MG63 (cell line): ENCODE measurements around the gene PTDSS2. TPM values are rescaled to one million over a fixed set of nuclear protein-coding genes. Genes with fewer than 3 reads are reported as not detected.
"Not testable (repeated sequence)": the region's sequence is repeated elsewhere in the genome, so short reads cannot be mapped to it uniquely, and the experiment has no call there.

Experiments used
- DNase-seq: peaks from one replicate; pipeline ENCODE4 v3.0.0-alpha.2; 2020
- H3K27me3 ChIP-seq: fragments of 250-450 bp; sonication (Bioruptor Pico); 2 replicates; pipeline ENCODE4 v1.5.1; 2020; ENCODE audit warnings: mild to moderate bottlenecking, moderate library complexity
- H3K36me3 ChIP-seq: fragments of 250-450 bp; sonication (Bioruptor Pico); 2 replicates; pipeline ENCODE4 v1.5.1; 2020; ENCODE audit warnings: mild to moderate bottlenecking, moderate library complexity
- H3K4me3 ChIP-seq: fragments of 250-450 bp; sonication (Bioruptor Pico); 2 replicates; pipeline ENCODE4 v1.5.1; 2020; ENCODE audit warnings: mild to moderate bottlenecking, moderate library complexity
- H3K9me3 ChIP-seq: fragments of 250-450 bp; sonication (Bioruptor Pico); 2 replicates; pipeline ENCODE4 v1.5.1; 2020; ENCODE audit warnings: mild to moderate bottlenecking, moderate library complexity
- total RNA-seq: library from RNA; depleted of rRNA; stranded (reverse); fragments of >200 nt; shearing (Covaris generic); gene quantifications from 2 replicates; pipeline ENCODE4 v1.2.3, GENCODE V29; 2014; ENCODE audit warnings: low replicate concordance; rRNA removed

PTDSS2 gene
- total RNA-seq, result 30.2 and 43.3 TPM in 2 replicates

DNA sequence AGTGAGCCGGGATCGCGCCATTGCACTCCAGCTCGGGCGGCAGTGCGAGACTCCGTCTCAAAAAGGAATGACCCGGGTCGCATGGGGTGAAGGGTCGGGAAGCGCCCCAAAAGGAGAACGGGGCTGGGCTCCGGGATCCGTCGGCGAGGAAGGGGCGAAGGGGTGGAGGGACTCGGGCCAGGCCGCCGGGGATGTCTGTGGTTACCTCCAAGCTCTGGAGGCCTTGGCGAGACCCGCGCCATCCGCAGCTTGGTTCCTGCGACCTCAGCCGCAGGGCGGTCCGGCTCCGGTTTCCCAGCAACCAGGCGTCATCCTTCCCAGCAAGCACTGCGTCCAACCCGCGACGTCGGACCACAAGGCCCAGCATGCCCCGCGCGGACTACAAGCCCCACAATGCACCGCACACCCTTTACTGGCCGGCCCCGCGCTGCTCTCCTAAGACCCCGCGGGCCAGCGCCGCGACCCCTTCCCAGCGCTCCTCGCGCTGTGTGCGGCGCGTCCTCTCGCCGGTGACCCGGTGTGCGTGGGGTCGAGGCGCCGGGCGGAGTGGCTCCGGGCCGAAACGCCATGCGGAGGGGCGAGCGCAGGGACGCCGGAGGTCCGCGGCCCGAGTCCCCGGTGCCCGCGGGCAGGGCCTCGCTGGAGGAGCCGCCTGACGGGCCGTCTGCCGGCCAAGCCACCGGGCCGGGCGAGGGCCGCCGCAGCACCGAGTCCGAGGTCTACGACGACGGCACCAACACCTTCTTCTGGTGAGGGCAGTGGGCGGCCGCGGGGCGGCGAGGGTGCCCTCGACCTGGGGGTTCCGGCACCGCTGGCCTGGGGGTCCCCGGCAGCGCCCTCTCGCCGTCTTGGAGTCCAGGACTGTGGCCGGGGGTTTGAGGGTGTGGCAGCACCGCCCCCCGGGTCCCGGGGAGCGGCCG is at the start of gene PTDSS2:
Gene PTDSS2 (plus strand): TSS at position 391 of the 920 bp plus-strand sequence. CDS start 177 bp downstream, at position 568.
- peak; percentile 97 for DNase-seq
- H3K4me3 ChIP-seq, result peak within 1 kb of the TSS; percentile 96
- H3K36me3 ChIP-seq, result peaks cover 36% of the 10 kb centered on the region
- H3K27me3 ChIP-seq, result no peaks in the 10 kb centered on the region
- H3K9me3 ChIP-seq, result no peaks in the 10 kb centered on the region

DNA sequence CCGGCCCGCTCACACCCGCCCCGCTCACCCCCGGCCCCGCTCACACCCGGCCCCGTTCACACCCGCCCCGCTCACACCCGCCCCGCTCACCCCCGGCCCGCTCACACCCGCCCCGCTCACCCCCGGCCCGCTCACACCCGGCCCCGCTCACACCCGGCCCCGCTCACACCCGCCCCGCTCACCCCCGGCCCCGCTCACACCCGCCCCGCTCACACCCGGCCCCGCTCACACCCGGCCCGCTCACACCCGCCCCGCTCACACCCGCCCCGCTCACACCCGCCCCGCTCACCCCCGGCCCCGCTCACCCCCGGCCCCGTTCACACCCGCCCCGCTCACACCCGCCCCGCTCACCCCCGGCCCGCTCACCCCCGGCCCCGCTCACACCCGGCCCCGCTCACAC is 48.9 kb upstream of the PTDSS2 start:
- H3K36me3 ChIP-seq, H3K4me3 ChIP-seq, H3K9me3 ChIP-seq, DNase-seq, H3K27me3 ChIP-seq: not testable (repeated sequence)

DNA sequence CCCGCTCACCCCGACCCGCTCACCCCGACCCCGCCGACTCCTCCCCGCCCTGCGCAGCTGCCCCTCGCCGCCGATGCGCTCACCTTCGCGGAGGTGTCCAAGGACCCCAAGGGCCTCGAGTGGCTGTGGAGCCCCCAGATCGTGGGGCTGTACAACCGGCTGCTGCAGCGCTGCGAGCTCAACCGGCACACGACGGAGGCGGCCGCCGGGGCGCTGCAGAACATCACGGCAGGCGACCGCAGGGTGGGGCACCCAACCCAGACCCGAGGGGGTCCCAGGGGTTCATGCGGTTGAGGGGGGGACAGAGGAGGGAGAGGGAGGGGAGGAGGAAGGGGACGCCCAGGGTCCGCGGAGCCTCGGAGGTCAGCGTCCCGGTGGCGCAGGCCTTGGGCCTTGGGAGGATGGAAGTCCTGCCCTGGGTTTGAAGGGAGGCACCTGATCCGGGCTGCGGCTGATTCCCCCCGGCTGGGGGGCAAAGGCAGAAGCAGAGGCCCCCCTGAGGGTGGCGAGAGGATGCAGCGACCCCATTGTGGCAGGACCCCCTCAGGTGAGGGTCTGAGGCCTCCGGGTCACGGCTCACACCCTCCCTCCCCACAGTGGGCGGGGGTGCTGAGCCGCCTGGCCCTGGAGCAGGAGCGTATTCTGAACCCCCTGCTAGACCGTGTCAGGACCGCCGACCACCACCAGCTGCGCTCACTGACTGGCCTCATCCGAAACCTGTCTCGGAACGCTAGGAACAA is 46.9 kb upstream of the PTDSS2 start:
- Histone ChIP-seq H3K36me3 (no peaks in the 10 kb centered on the region), H3K27me3 (no peaks in the 10 kb centered on the region), H3K4me3 (no peak overlapping the region), H3K9me3 (no peaks in the 10 kb centered on the region)
- no peak for DNase-seq

- DNase-seq, result no peak
- no peak overlapping the region for H3K4me3 ChIP-seq
Observed at GRCh38 chr11:403761-404431, 46.2 kb upstream of the PTDSS2 start.

DNA sequence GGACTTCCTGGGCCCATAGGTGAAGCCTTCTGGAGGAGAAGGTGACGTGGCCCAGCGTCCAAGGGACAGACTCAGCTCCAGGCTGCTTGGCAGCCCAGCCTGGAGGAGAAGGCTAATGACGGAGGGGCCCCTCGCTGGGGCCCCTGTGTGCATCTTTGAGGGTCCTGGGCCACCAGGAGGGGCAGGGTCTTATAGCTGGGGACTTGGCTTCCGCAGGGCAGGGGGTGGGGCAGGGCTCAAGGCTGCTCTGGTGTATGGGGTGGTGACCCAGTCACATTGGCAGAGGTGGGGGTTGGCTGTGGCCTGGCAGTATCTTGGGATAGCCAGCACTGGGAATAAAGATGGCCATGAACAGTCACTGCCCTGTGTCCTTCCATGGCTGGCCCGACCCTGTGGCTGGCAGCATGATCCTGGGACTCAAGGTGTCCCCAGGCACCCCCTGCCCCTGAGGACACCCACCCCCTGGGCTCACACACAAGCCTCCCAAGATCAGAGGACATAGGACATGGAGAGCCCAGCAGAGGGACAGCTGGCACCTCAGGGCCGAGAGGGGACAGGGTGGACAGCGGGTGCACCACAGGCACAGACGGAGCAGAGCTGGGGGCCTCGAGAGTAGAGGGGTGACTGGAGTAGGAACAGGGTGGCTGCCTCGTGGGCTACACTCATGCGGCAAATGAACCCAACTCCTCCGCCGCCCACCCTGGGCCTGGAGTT is 45.4 kb upstream of the PTDSS2 start:
- DNase-seq, result no peak
- no peaks in the 10 kb centered on the region for H3K9me3 ChIP-seq
- no peaks in the 10 kb centered on the region for H3K27me3 ChIP-seq
- H3K36me3 ChIP-seq, result no peaks in the 10 kb centered on the region
- H3K4me3 ChIP-seq, result no peak overlapping the region

More at GRCh38 chr11:403761-404431, 46.2 kb upstream of the PTDSS2 start:
- Histone ChIP-seq H3K27me3 (no peaks in the 10 kb centered on the region), H3K9me3 (no peaks in the 10 kb centered on the region), H3K36me3 (no peaks in the 10 kb centered on the region)

DNA sequence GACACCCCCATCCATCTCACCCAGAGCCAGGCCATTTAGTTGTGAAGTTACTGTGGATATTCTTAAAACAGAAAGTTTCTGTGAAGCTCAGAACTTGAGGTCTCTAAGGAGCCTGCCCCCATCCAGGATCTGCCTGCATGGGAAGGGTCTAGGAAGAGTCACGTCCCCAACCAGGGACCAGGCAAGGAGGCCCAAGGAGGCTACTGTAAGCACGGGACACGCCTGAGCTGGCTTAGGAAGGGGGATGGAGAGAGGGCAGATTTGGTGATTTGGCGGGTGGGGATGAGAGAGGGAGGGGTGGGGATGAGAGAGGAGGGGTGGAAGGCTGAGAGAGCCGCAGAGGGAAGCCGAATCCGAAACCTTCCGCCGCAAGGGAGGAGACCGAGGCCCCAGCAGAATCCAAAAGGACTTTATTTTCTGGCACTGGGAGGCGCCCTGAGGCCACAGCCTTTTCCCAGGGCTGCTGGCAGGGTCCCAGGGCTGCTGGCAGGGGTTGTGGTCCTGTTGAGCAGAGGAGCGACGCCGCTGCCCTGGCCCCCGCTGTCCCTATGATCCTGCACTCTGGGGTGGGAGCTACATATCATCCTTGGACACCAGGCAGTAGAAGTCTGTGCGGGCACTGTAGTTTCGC is 44.6 kb upstream of the PTDSS2 start:
- no peaks in the 10 kb centered on the region for H3K9me3 ChIP-seq
- no peaks in the 10 kb centered on the region for H3K36me3 ChIP-seq
- H3K4me3 ChIP-seq, result peak overlapping the region; percentile 59
- peak; percentile 63 for DNase-seq
- H3K27me3 ChIP-seq, result no peaks in the 10 kb centered on the region

DNA sequence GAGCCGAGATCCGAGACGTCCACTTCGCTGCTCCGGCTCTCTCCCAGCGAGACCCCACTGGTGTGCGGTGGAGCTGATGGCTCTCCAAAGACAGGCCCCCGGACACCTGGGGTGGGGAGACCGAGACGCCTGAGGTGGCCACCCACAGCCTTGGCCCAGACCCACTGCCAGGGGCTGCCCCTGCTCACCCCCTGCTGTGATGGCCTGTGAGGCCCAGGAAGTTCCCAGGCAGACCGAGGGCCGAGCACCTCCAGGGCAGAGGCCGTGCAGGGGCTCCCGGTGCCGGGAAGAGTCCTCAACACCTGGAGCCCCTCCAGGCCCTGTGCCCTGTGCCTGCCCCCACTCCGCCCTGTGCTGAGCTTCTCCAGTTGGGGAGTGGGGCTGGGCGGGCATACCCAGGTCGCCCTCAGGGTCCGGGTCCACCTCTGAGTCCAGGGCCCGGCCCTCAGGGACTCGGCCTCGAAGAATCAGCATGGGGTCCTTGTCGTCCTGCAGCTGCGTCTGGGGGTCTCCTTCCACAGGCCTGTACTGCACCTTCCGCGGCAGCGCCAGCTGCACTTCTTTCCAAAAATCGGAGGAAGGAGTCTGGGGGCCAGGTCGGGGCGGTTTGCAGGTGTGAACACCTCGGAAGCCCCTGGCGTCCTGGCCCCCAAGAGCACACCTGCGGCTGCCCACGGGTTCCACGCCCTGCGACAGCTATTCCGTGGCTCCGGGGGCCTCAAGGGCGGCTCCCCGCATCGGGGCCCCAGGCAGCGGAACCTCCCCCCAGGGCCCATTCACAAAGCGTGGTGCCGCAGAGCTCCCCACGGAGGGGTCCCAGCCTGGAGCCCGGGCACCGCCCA is 43.9 kb upstream of the PTDSS2 start:
- DNase-seq, result no peak
- peak overlapping the region; percentile 59 for H3K4me3 ChIP-seq
- no peaks in the 10 kb centered on the region for H3K27me3 ChIP-seq
- H3K9me3 ChIP-seq, result no peaks in the 10 kb centered on the region
- no peaks in the 10 kb centered on the region for H3K36me3 ChIP-seq

DNA sequence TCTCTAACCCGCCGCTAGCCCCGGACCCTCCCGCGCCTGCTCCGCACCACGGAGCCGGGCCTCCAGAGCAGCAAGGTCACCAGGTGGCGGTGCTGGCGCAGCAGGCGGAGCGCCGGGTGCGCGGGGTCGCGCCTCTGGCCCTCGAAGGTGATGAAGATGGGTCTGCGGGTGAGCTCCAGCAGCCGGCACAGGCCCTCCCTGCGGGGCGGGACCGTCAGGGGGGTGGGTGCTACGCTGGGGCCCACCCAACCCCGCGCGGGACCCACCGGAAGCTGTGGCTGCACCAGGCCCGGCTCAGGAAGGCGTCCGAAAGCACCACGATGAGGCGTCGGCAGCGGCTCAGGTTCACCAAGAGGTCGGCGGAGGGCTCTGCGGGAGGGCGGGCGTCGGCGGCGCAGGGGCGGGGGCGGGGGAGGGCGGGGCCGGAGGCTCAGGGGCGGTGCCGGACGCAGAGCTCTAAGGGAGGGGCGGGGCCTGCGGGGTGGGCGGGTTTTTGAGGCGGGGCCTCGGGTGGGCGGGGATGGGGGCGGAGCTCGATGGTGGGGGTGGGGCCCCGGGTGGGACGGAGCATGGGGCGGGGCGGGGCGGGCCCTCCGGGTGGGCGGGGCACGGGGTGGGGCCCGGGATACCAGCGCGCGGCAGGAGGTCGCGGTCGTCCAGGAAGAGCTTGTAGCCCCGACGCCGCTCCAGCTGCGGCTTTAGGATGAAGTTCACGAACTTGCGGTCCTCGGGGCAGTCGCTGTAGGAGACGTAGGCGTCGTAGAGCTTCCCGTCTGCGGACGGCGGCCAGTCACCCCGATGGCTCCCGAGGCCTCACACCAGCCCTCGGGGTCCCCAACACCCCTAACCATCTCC is 43.1 kb upstream of the PTDSS2 start:
- no peaks in the 10 kb centered on the region for H3K36me3 ChIP-seq
- no peaks in the 10 kb centered on the region for H3K9me3 ChIP-seq
- H3K4me3 ChIP-seq, result peak overlapping the region; percentile 59
- no peaks in the 10 kb centered on the region for H3K27me3 ChIP-seq
- DNase-seq, result peak; percentile 91

- Histone ChIP-seq H3K9me3 (no peaks in the 10 kb centered on the region), H3K27me3 (no peaks in the 10 kb centered on the region), H3K4me3 (no peak overlapping the region), H3K36me3 (no peaks in the 10 kb centered on the region)
- DNase-seq, result no peak
Observed at GRCh38 chr11:407651-408123, 42.4 kb upstream of the PTDSS2 start.

- H3K36me3 ChIP-seq, result no peaks in the 10 kb centered on the region
- H3K9me3 ChIP-seq, result no peaks in the 10 kb centered on the region
- no peak for DNase-seq
- no peaks in the 10 kb centered on the region for H3K27me3 ChIP-seq
- no peak overlapping the region for H3K4me3 ChIP-seq
Observed at GRCh38 chr11:408154-409007, 41.7 kb upstream of the PTDSS2 start.

DNA sequence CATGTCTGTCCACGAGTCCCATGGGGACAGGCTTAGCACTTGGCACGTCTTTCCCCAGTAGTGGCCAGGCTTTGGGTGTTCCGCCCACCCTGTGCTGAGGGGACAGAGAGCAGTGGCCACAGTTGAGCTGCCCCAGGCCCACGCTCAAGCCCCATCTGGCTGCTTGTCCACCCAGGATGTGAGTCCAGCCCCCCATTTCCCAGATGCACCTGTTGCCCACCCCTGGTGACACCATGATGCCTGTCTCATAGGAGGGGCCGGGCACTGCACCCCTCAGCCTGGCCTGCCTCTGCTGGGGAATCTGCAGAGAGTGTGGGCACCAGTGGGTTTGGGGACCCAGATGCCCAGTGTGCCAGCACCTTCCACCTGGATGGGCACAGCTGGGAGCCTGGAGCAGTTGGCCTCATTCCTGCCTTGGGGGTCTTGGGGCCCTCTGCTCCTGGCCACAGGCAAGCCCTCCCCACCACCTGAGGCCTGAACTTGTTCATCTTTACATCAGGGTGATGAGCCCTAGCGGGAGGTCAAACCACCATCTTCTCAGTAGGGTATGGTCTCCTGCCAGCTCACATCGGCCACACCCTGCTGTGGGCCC is 41.0 kb upstream of the PTDSS2 start:
- no peaks in the 10 kb centered on the region for H3K9me3 ChIP-seq
- H3K36me3 ChIP-seq, result no peaks in the 10 kb centered on the region
- no peak for DNase-seq
- no peak overlapping the region for H3K4me3 ChIP-seq
- no peaks in the 10 kb centered on the region for H3K27me3 ChIP-seq

GRCh38 chr11:409600-410483 is 40.2 kb upstream of the PTDSS2 start:
- H3K9me3 ChIP-seq, result no peaks in the 10 kb centered on the region
- DNase-seq, result no peak
- H3K27me3 ChIP-seq, result no peaks in the 10 kb centered on the region
- H3K4me3 ChIP-seq, result no peak overlapping the region
- no peaks in the 10 kb centered on the region for H3K36me3 ChIP-seq
